HG03439 (cell line): ENCODE results near the gene CPNE4.

ENCODE experiments used
- ATAC-seq: cut with Tn5 transposase; IDR thresholded peaks from one replicate; pipeline ENCODE4 v1.9.1; 2021; ENCODE audit warnings: mild to moderate bottlenecking, moderate library complexity; ENCODE audit not compliant: unreplicated experiment

CPNE4 gene

DNA sequence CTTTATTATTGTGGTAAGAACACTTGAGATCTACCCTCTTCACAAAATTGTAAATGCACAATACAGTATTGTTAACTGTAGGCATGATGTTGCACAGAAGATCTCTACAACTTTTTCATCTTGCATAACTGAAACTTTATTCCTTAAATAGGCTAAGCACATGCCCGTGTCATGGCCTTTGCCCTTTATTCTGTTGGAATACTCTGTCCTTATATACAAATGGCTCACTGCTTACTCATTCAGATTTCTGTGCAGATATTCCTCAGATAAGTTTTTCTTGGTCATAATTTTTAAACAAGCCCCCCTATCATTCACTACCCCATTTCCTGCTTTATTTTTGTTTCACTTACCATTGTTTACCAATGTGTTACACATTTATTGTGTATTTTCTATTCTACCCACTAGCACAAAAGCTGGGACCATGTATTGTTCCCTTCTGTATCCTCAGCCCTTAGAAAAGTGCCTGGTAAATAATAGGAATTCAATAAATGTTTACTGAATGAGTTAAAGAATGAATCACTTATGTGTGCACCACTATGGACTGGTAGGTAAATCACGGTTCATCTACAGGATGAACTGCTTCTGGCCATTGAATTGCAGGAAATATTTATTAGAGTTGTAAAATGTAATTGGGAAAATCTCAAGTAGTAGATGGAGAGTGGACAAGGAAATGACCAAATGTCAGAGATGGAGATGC lies 151.0 kb downstream of the CPNE4 start:
- no peak for ATAC-seq

DNA sequence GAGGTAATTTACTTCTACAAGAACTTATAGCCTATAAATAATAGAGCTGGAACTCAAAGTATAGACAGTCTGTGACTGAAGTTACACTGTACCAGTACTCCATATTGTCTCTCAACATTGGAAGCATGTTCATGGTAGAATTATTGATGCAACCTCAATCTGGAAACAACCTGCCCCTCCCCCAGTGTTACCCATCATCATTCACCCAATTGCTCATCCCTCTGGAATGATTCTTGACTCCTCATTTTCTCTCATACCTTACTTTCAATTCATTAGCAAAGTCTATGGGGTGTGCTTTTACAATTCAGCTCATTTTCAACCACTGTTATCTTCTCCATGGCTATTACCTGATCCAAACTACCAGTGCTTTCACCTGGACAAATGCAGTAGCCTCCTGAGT lies 151.7 kb downstream of the CPNE4 start:
- no peak for ATAC-seq

DNA sequence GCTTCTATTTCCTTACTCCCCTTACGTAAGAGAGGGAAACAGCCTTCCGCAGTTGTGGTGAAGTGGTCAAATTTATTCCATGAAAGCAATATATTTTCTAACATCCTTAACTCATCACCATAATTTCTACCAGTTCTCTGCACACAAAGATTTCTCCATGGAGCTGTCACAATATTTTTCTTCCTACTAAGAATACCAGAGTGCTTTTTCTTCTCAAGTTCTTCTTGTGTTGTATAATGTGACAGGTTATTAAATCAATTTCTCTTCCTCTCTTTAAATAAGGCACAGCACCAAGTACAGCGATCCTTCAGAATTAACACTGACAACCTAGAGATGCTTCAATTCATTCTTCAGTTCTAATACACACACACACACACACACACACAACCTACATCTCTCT lies 153.0 kb downstream of the CPNE4 start:
- ATAC-seq, result no peak

DNA sequence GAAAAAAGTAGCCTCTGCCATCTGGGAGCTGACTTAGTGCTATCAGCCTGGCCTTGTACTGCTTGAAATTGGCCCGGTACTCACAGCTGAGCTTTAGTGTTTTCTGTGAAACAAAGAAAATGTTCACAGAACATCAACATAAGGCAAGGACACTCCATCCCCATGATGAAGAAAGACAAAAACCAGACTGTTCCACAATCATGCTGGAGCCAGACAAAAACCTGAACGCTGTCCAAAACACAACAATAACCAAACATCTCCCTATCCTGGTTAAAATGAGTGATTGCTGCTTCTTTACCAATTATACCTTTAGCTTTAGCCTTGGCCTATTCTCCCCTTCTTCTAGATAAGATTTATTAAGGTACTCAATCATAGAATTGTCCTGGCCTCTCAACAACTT lies 153.9 kb downstream of the CPNE4 start:
- ATAC-seq, result no peak

DNA sequence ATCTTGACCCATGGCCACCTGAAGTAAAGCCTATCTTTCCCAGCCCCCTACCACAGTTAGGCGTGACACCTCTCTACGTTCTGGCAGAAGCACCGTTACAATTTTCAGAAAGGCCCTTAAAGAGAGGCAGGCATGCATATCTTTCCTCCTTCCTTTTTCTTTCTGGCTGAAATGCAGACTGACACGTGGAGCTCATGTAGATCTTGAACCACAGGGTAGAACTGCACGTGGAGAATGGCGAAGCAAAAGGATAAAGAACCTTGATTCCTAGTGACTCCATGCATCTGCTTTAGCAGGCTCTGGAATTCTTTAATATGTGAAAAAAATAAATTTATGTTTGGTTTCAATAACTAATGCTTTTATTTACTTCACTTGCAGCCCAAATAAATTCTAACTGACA lies 166.6 kb downstream of the CPNE4 start:
- no peak for ATAC-seq

DNA sequence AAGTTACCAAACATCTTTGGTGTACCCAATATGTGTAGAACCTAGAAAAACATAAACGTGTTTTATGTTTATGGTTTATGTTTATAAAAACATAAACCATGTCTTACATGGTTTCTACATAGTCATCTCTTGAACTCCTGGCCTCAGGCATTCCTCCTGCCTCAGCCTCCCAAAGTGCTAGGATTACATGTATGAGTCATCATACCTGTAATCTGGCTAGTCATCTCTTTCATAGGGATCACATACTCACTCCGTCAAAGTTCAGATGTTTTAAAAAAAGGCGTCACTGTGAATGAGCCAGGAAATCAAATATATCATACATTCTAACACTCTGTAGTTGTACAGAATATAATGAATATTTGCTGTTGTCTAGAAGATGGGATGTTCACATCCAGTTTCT lies 178.6 kb downstream of the CPNE4 start:
- ATAC-seq, result no peak

DNA sequence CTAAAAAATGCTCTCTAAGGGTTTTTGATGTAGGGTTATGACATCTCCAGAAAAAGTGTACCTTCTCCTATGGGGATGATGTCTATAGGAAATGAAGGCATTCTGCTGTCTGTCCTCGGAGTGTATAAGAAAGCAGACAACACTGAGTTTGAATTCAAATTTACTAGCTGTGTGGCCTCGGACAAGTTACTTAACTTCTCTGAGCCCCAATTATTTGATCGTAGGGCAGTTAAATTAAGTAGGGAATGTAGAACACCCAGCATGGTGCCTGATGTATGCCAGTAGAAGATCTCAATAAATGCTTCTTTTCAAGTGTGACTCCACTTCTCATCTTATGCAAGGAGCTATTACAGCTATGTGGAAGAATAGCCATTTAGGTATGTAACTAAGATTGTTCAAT lies 184.6 kb downstream of the CPNE4 start:
- ATAC-seq, result no peak

DNA sequence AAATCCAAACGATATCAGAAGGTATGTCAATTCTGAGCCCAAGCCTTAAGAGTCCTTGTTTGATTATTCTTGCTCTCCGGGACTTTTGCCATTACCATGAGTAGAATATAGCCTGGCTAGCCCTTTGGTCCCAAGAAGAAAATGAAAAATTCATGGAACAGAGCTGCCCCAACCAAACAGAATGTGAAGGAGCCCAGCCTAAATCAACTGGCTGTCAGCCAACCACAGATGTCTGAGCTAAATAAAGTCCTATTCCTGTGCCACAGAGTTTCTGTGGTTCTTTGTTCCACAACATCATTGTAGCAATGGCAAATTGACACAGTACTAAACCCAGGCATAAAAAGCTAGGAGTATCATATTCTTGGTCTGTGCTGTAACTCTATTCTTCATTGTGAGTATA lies 185.2 kb downstream of the CPNE4 start:
- ATAC-seq, result no peak

DNA sequence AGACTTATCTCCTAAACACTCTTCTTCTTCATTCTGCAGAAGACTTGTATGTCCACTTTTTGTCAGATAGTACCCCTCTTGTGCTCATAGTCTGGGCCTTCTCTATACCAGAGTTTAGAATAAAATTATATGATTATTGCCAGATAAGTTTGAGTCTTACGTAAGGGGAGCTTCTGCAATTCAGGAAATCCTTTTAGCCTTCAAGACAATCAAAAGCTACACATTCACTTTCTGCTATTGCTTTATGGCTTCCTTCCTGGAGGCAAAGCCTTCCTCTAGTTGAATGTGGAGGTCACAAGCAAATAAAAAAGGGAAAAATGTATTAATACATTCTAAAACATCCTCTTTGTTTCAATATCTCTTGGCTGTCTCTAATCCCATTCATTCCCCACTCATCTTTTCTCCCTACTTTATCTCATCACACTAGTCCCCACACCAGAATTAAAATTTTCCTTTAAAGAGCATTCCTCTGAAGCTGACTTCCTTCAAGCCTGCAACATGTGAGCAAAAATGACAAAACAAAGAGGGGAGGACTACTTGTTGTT lies 186.8 kb downstream of the CPNE4 start:
- no peak for ATAC-seq

DNA sequence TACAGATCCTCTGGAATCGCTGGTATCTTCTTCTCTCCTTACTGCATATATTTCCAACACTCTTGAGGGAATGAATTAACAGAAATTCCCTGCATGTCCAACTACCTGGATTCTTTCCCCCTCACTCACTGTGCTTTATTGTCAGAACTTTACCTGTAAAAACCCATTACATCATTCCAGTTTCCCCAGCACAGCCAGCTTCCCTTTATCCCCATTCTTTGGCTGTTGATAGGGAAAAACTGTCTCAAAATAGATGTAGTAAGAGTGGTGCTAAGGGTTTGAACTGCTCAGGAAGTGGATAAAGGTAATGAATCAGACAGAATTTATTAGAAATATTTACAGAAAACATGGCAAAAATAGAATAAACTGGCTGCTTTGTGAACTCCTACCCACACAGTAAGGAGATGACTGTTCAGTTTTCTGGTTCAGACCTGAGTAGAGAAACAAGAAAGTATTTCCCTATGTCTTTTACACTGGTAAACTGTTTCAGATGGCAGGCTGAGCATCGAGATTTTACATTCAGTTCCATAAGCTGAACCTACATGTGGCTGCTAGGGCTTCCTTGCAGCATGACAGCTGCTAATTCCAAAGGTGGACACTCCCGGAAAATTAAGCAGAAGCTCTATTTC lies 188.4 kb downstream of the CPNE4 start:
- ATAC-seq, result no peak

DNA sequence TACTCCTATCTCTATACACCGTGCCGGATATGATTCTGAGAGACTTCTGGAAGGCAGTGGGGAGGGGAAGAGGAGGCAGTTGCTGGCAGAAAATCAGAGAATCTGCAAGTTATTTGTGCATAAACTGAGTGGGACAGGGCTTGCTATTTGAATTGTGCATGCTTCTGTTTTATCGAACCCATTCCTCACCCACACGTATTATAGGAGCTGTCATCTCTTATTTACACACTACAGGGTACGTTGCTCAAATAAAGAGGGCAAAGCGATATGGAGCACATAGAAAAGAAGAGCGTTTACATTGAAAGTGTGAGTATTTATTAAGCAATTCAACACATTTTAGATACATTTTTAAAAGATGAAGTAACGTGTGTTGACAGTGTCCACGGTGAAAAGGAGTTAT lies 191.6 kb downstream of the CPNE4 start:
- ATAC-seq, result no peak

DNA sequence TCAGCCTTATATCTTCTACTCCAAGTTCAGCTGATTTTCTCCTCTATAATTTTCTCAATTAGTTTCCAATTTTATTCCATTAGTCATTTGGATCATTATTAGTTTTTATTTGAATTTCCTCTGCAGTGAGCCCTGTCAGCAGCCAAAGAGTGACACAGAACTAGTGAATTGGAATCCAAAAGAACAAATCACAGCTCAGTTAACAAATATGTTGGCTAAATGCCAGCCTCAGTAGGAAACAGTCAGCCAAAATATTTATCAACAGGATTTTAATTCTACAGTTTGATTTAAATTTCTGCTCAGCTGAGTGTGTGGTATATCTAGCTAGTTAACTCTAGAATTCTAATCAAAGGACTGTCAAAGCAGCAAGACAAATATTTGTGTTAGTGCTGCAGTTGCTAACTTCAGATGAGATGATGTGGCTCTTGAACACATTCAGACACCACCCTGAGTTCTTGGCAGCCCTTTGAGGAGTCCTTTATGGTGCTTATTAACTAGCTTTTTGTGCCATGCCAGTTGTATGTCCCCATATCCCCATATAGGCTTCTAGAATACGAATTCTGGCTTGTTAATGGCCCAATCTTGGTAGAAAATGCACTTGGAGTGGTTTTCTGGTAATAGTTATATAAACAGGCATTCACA lies 194.5 kb downstream of the CPNE4 start:
- no peak for ATAC-seq

DNA sequence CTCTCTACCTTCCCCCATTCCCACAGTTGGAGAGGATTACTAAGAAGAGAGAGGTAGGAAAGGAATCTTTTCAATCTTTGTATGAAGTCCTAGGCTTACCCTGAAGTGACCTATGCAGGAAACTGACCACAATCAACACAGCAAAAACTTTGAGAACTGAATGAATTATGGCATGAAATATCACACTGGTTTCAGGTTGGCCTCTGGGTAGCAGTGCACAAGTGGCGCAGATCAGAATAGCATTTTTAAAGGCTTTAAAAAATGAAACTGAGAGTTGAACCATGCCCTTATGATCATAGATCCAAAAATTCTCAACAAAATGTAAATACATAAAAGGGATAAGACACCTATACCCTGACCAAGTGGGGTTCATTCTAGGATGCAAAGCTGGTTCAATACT lies 198.9 kb downstream of the CPNE4 start:
- ATAC-seq, result no peak

DNA sequence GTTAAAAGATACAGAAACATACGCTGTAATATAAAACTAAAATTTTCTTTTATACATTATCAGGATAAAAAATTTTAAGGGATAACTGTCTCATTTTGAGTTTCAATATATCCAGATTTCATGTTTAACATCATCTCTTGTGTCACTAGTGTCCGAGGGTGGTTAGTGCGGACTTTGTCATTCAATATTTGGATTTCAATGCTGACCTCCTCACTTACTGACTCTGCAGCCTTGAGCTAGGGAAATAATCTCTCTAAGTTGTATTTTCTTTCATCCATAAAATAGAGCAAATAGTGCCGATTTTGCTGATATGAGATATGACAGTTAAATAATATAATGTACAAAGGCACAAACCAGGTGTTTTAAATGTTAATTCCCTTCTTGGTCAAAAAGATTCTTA lies 203.2 kb downstream of the CPNE4 start:
- ATAC-seq, result no peak

DNA sequence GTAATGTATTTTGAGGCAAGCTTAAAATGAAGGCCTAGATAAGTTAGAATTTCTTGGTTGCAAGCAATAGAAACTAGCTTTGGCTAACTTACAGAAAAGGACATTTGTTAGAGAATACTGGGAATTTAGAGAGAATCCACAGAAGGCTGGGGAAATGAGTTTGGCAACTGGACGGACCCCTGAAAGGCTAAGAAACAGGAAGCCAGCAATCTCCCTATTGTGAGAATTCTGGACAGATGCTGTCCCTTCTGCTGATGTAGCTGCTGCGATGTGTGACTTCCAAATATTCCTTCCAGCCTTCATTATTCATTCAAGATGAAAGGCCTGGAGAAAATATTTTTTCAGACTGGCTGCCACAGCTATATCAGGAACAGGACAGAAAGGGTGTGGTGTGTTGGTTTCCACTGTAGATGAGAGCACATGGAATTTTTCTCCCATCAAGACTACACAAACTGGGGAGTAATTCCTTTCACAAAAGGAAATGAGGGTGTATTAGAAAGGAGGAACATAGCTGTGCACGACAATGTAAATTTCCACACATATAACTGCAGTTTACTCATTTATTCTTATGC lies 213.5 kb downstream of the CPNE4 start:
- ATAC-seq, result no peak

DNA sequence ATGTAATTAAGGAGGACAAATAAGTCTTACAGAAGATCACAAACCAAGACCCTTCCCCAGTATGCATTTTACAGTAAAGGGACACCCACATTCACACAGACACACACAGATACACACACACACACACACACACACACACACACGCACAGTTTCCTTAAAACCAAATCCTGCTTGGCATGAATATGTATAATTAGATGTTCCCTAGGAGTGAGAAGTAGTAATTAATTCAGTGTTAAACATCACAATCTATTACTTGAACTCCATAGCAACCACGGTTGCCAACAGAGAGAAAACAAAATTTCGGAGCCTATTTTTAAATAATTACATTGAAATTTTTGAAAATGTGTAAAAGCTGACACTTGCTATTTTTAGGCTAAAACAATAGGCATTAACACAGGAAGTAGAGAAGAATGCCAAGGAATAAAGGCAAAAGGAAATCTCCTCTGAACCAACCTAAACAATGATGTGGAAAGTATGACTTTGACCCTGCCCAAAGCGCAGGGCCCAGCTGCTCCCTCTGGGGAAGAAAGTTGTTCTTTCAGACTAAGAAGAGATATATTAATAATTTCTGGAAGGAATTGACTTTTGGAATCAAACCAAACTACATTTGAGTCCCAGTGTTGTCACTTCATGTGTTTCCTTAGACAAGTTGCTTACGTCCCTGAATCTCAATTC lies 215.3 kb downstream of the CPNE4 start:
- ATAC-seq, result no peak

DNA sequence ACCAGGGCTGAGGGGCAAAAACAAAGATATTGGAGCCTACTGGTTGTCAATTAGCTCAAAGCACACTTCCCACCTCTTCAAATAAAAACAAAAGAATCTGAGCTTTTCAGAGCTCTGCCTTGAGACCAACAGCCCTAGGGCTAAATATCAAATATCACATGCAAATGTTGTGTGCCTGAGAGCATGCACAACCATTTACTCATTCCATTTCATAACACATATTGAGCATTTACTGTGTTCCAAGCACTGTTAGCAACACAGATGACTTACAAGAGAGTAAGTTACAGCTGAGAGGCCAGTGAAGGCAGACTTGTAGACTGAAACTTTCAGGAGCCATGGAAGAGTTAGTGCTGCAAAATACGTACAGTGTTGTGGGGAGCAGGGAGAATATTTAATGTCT lies 222.4 kb downstream of the CPNE4 start:
- ATAC-seq, result no peak

DNA sequence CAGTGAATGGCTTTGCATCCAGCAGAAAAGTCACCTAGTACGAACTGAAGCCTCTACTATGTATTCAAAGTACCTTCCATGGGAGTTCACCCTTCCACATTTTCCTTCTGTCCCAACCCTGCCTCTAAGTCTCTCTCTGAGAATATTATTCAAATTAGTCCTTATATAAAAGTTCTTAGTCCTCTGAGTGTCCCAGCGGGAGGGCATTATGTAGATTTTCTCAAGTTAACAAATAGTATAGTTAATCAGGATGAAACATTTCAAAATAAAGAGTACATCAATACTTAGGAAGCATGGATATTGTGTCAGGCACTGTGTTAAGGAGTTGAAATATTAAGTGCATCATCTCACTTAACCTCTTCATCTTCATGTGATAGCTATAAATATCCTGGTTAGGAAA lies 223.3 kb downstream of the CPNE4 start:
- ATAC-seq, result no peak

DNA sequence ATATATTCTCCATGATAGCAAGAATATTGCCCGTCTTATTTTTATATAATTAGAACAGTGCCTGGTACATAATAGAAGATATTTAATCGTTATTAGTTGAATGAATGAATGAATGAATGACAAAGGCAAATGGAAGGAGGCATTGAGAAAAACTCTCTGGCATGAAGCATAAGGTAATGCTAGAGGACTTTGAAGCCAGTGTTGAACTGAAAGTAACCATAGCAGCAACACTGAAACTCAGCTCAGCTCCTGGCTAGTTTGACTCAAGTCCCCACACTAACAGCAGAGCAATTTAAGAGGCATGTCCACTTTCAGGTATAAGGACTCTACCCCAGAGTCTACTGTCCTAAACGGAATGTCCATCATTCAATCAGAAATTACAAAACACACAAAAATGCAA lies 227.0 kb downstream of the CPNE4 start:
- no peak for ATAC-seq

DNA sequence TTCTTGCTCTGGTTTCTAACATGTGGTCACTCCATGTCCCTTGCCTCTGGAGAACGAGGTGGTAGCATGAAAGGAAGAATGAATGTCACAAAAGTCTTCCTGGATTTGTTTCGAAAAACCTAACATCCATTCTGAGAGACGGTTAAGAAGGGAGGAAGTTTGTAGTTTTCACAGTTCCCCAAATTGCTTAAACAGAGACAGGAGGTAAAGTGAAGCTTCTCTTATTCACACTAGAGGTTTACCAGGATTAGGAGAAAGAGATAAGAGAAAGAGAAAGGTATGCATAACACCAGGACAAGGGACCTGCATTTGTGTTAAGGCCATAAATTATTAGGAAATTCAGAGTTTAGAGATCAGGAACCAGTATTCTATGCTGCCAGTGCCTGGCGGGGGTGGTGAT lies 228.1 kb downstream of the CPNE4 start:
- no peak for ATAC-seq

DNA sequence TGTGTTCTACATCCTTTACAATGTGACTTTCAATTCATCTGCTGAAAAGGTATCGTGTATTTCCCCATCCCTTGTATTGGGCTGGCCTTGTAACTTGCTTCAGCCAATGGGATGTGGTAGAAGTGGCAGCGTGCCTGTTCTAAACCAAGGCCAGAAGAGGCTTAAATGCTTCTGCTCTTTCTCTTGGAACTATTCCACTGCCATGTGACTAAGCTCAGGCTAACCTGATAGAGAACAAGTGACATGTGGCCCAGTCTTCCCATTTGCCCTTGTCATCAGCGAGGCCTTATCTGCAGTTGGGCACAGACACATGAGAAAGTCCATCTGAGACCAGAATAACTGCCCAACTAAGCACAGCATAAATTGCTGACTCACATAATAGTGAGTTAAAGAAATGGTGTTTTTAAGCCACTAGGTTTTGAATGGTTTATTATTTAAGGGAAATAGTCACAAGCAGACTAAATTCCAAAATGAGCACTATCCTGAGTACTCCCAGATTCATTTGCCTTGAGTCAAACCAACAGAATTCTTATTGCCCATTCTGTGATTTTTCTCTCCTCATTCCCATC lies 230.2 kb downstream of the CPNE4 start:
- ATAC-seq, result no peak
